IMR-90 (cell line): ENCODE measurements around the gene CCL28. TPM values are rescaled to one million over a fixed set of nuclear protein-coding genes. Genes with fewer than 3 reads are reported as not detected.

ENCODE experiments used
- ATAC-seq: fragments of 200-7000 bp; cut with Tn5 transposase; 2 replicates; pipeline ENCODE4 v1.9.1; 2020; ENCODE audit warnings: low read depth, mild to moderate bottlenecking, moderate library complexity
- BruUV-seq: library from RNA; stranded (reverse); fragments of 400-500 nt; replicated peaks from 2 replicates; lab custom pipeline; 2021; lab: Mats Ljungman, UMichigan
- CTCF ChIA-PET: fragments of 300-600 bp; formaldehyde crosslinking; extraction: SDS; loops from one replicate; lab custom pipeline; 2021; ENCODE audit warnings: antibody characterized with exemption; lab: Yijun Ruan, JAX
- POLR2A ChIA-PET: fragments of 300-600 bp; sonication (Branson Sonifier 250); formaldehyde crosslinking; loops from one replicate; lab custom pipeline; 2022; ENCODE audit warnings: antibody characterized with exemption; ENCODE audit not compliant: unreplicated experiment; lab: Charles Lee
- DNase-seq: peaks from one replicate; pipeline ENCODE4 v3.0.0; 2013
- H2AFZ ChIP-seq: replicated peaks from 2 replicates; pipeline ENCODE3; 2013; ENCODE audit warnings: low read length, mild to moderate bottlenecking; ENCODE audit not compliant: poor library complexity
- H2AK5ac ChIP-seq: 2 replicates; pipeline ENCODE4 v1.6.1; 2013; ENCODE audit warnings: low read depth, low read length, inconsistent platforms
- H2AK9ac ChIP-seq: replicated peaks from 2 replicates; pipeline ENCODE3; 2013; ENCODE audit warnings: mild to moderate bottlenecking, low read depth, low read length, moderate library complexity; ENCODE audit not compliant: poor library complexity
- H2BK120ac ChIP-seq: 2 replicates; pipeline ENCODE4 v1.6.1; 2013; ENCODE audit warnings: low read depth, low read length, inconsistent platforms
- H2BK15ac ChIP-seq: 3 replicates; pipeline ENCODE4 v1.6.1; 2013; ENCODE audit warnings: low read depth, low read length, inconsistent platforms
- H2BK20ac ChIP-seq: 2 replicates; pipeline ENCODE4 v1.6.1; 2013; ENCODE audit warnings: low read depth, mild to moderate bottlenecking, inconsistent platforms, low read length, moderate library complexity
- H2BK5ac ChIP-seq: 2 replicates; pipeline ENCODE4 v1.6.1; 2013; ENCODE audit warnings: mild to moderate bottlenecking, low read depth, low read length, inconsistent platforms; ENCODE audit not compliant: poor library complexity, severe bottlenecking
- H3K14ac ChIP-seq: replicated peaks from 2 replicates; pipeline ENCODE4 v1.6.1; 2013; ENCODE audit warnings: low read depth, low read length, inconsistent platforms
- H3K18ac ChIP-seq: 2 replicates; pipeline ENCODE4 v1.6.1; 2013; ENCODE audit warnings: low read depth, low read length, control low read depth
- H3K23ac ChIP-seq: 2 replicates; pipeline ENCODE4 v1.6.1; 2013; ENCODE audit warnings: low read depth, low read length, inconsistent platforms
- H3K27ac ChIP-seq: 2 replicates; pipeline ENCODE4 v1.5.1; 2013; ENCODE audit warnings: mild to moderate bottlenecking, control low read depth, low read length; ENCODE audit not compliant: insufficient read depth
- H3K27me3 ChIP-seq: 2 replicates; pipeline ENCODE4 v1.6.1; 2013; ENCODE audit warnings: low read length; ENCODE audit not compliant: control insufficient read depth, insufficient read depth
- H3K36me3 ChIP-seq: 2 replicates; pipeline ENCODE4 v1.6.1; 2013; ENCODE audit warnings: low read length, mixed read lengths; ENCODE audit not compliant: control insufficient read depth, insufficient read depth
- H3K4ac ChIP-seq: 2 replicates; pipeline ENCODE4 v1.6.1; 2013; ENCODE audit warnings: low read depth, low read length, inconsistent platforms
- H3K4me1 ChIP-seq: 2 replicates; pipeline ENCODE4 v1.6.1; 2013; ENCODE audit warnings: low read length, mixed read lengths; ENCODE audit not compliant: control insufficient read depth, insufficient read depth
- H3K4me2 ChIP-seq: 2 replicates; pipeline ENCODE4 v1.6.1; 2013; ENCODE audit warnings: low read depth, mild to moderate bottlenecking, control low read depth, low read length, moderate library complexity
- H3K4me3 ChIP-seq: 2 replicates; pipeline ENCODE4 v1.5.1; 2013; ENCODE audit warnings: low read depth, mild to moderate bottlenecking, control low read depth, low read length, moderate library complexity; ENCODE audit not compliant: insufficient read depth
- H3K56ac ChIP-seq: 2 replicates; pipeline ENCODE4 v1.6.1; 2013; ENCODE audit warnings: low read length, inconsistent platforms; ENCODE audit not compliant: insufficient read depth; ENCODE audit errors: extremely low read depth
- H3K79me1 ChIP-seq, 2 experiments: 2 replicates each; pipeline ENCODE4 v1.6.1; 2013; ENCODE audit warnings: low read length in 2 of 2, inconsistent platforms in 1 of 2, low read depth in 1 of 2
- H3K9ac ChIP-seq: 2 replicates; pipeline ENCODE4 v1.6.1; 2013; ENCODE audit warnings: low read depth, low read length, control low read depth
- H3K9me1 ChIP-seq: 2 replicates; pipeline ENCODE4 v1.6.1; 2013; ENCODE audit warnings: low read length, inconsistent platforms; ENCODE audit not compliant: insufficient read depth
- H3K9me3 ChIP-seq: 2 replicates; pipeline ENCODE4 v1.6.1; 2013; ENCODE audit warnings: low read length; ENCODE audit not compliant: control insufficient read depth, insufficient read depth
- H4K20me1 ChIP-seq: 2 replicates; pipeline ENCODE4 v1.6.1; 2013; ENCODE audit warnings: low read length, inconsistent platforms; ENCODE audit not compliant: insufficient read depth
- H4K5ac ChIP-seq: 2 replicates; pipeline ENCODE4 v1.6.1; 2013; ENCODE audit warnings: mild to moderate bottlenecking, low read depth, low read length, control low read depth
- H4K8ac ChIP-seq, 2 experiments: 2 replicates each; pipeline ENCODE4 v1.6.1; 2013; ENCODE audit warnings: low read depth in 2 of 2, low read length in 2 of 2, control low read depth in 1 of 2, inconsistent platforms in 1 of 2
- H4K91ac ChIP-seq: 2 replicates; pipeline ENCODE4 v1.6.1; 2013; ENCODE audit warnings: low read depth, low read length, inconsistent platforms; ENCODE audit not compliant: insufficient read depth
- BHLHE40 ChIP-seq: fragments of 150-350 bp; IDR thresholded peaks from 2 replicates; pipeline ENCODE4 v1.6.1; 2016; ENCODE audit warnings: mild to moderate bottlenecking, low read depth, low read length
- CEBPB ChIP-seq: IDR thresholded peaks from 2 replicates; pipeline ENCODE4 v1.6.1; 2012; ENCODE audit warnings: low read depth, low read length, improper control_type of control experiment
- CHD1 ChIP-seq: IDR thresholded peaks from 2 replicates; pipeline ENCODE4 v1.6.1; 2012; ENCODE audit warnings: low read depth, low read length, improper control_type of control experiment
- FOS ChIP-seq: fragments of 150-350 bp; IDR thresholded peaks from 2 replicates; pipeline ENCODE4 v1.6.1; 2016; ENCODE audit warnings: low read depth, low read length
- MAFK ChIP-seq: IDR thresholded peaks from 2 replicates; pipeline ENCODE4 v1.6.1; 2012; ENCODE audit warnings: low read depth, low read length, improper control_type of control experiment
- MAZ ChIP-seq: IDR thresholded peaks from 2 replicates; pipeline ENCODE4 v1.6.1; 2012; ENCODE audit warnings: low read depth, mild to moderate bottlenecking, low read length, improper control_type of control experiment, moderate library complexity, borderline replicate concordance
- MXI1 ChIP-seq: IDR thresholded peaks from 2 replicates; pipeline ENCODE4 v1.6.1; 2012; ENCODE audit warnings: low read depth, mild to moderate bottlenecking, low read length, moderate library complexity, borderline replicate concordance
- NFE2L2 ChIP-seq: fragments of 150-350 bp; IDR thresholded peaks from 2 replicates; pipeline ENCODE4 v1.6.1; 2016; ENCODE audit warnings: low read depth, mild to moderate bottlenecking, low read length
- RAD21 ChIP-seq: IDR thresholded peaks from 2 replicates; pipeline ENCODE4 v1.6.1; 2012; ENCODE audit warnings: low read length, improper control_type of control experiment
- RCOR1 ChIP-seq: IDR thresholded peaks from 2 replicates; pipeline ENCODE4 v1.6.1; 2012; ENCODE audit warnings: mild to moderate bottlenecking, low read length, improper control_type of control experiment; ENCODE audit not compliant: insufficient replicate concordance
- RFX5 ChIP-seq: IDR thresholded peaks from 2 replicates; pipeline ENCODE4 v1.8.0; 2012; ENCODE audit warnings: low read depth, mild to moderate bottlenecking, low read length, moderate library complexity
- SMC3 ChIP-seq: fragments of 150-350 bp; IDR thresholded peaks from 2 replicates; pipeline ENCODE4 v1.6.1; 2016; ENCODE audit warnings: low read depth, mild to moderate bottlenecking, antibody characterized with exemption, low read length, moderate library complexity
- WGBS, 2 experiments: methylation state at CpG; one replicate each; pipeline versions ENCODE4 v1.1.5 to v1.1.7; 2013; ENCODE audit warnings: missing lambda C conversion rate in 2 of 2; ENCODE audit not compliant: insufficient read length in 1 of 2; ENCODE audit errors: extremely low coverage in 2 of 2; 5-methylcytosine and 5-hydroxymethylcytosine counted together
- dilution Hi-C: fragments of 300-500 bp; cut with HindIII; formaldehyde crosslinking; loops from one replicate; pipeline ENCODE4 v1.14.3; 2018; ENCODE audit warnings: low sequenced_read_pairs; ENCODE audit not compliant: unreplicated experiment
- in situ Hi-C: fragments of 300-500 bp; cut with MboI; formaldehyde crosslinking; loops from 3 replicates; pipeline ENCODE4 v1.14.3; 2019; ENCODE audit warnings: low sequenced_read_pairs, inconsistent platforms, mixed read lengths
- intact Hi-C: fragments of 100-400 bp; cut with micrococcal nuclease; formaldehyde crosslinking; loops from 2 replicates; pipeline ENCODE4 v1.10.0; 2022
- polyA plus RNA-seq, 3 experiments: library from polyadenylated mRNA; depleted of rRNA; stranded (reverse); fragments of >200 nt; gene quantifications; 2 replicates each; pipeline ENCODE4 v1.2.3, GENCODE V29; 2012; ENCODE audit warnings: low replicate concordance in 1 of 3
- total RNA-seq: library from RNA; depleted of rRNA; stranded (reverse); fragments of >200 nt; gene quantifications from 2 replicates; pipeline ENCODE4 v1.2.3, GENCODE V29; 2012
- TF ChIP-seq, protein P1 (sequence below): fragments of 150-350 bp; IDR thresholded peaks from 2 replicates; pipeline ENCODE4 v1.6.1; 2016; ENCODE audit warnings: low read depth, mild to moderate bottlenecking, low read length, moderate library complexity, borderline replicate concordance
- TF ChIP-seq, protein P2 (sequence below): fragments of 150-350 bp; IDR thresholded peaks from 2 replicates; pipeline ENCODE4 v1.6.1; 2017; ENCODE audit warnings: mild to moderate bottlenecking, antibody characterized with exemption, low read length, low read depth
- TF ChIP-seq, protein P3 (sequence below): conservative IDR thresholded peaks from 2 replicates; pipeline ENCODE4 v1.5.1; 2012; ENCODE audit warnings: mild to moderate bottlenecking, low read depth, low read length, improper control_type of control experiment

The CCL28 gene
- total and polyA plus RNA-seq, 2 of the 4 experiments (the other 2 are of a cell fraction), result under 0.01 to 0.02 TPM

DNA sequence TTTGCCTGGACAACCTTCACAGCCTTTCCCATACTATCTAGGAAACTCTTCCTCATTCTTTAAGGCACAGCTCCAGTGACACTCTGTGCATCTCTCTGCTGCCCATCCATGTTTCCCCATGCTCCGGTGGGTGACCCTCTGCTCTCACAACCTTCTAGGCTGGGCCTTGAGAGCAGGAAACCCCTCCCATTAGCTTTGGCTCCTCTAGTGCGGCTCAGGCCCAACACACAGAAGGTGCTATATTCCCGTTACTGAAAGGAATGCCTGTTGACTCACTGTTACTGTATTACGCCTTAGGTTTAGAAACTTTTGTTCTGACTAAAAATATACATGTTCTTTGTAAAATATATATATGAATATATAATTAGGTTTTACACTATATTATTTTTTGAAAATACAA, 8.1 kb upstream of the CCL28 start:
- no peak overlapping the region for H2AK9ac ChIP-seq
- no peak overlapping the region for H3K9ac ChIP-seq
- intact Hi-C loops, result no loop called here
- no peaks in the 10 kb centered on the region for H3K79me1 ChIP-seq
- ATAC-seq, result no peak
- no peak overlapping the region for H2BK20ac ChIP-seq
- no peak overlapping the region for H3K4me2 ChIP-seq
- no peaks in the 10 kb centered on the region for H3K4me1 ChIP-seq
- in situ Hi-C loops, result no loop called here
- H3K4me3 ChIP-seq, result no peak overlapping the region
- no peak overlapping the region for H2AK5ac ChIP-seq
- H3K56ac ChIP-seq, result no peak overlapping the region
- no peaks in the 10 kb centered on the region for H3K9me3 ChIP-seq
- DNase-seq, result no peak
- H2BK5ac ChIP-seq, result no peak overlapping the region
- no peak overlapping the region for H4K8ac ChIP-seq
- H3K9me1 ChIP-seq, result no peaks in the 10 kb centered on the region; the same call in 1 of the 2 replicates
- ChIA-PET POLR2A (no interaction called here), CTCF (interaction anchor here (1.0 kb wide), 1 partner anchor 31 kb away, joined by 3 read pairs; no protein-coding TSS in a partner anchor)
- dilution Hi-C loops, result no loop called here
- no CpG with 5 or more reads among the region's 4 CpGs for WGBS, 2 experiments
- H3K27me3 ChIP-seq, result peaks cover 13% of the 10 kb centered on the region
- H3K4ac ChIP-seq, result no peak overlapping the region
- H2AFZ ChIP-seq, result no peak overlapping the region
- H4K5ac ChIP-seq, result no peak overlapping the region
- H3K23ac ChIP-seq, result no peak overlapping the region
- no peak overlapping the region for H3K18ac ChIP-seq
- no peak overlapping the region for H3K27ac ChIP-seq
- no peaks in the 10 kb centered on the region for H3K36me3 ChIP-seq
- no peak overlapping the region for H4K91ac ChIP-seq
- no peak for TF ChIP-seq MAZ
- TF ChIP-seq, protein P1, sequence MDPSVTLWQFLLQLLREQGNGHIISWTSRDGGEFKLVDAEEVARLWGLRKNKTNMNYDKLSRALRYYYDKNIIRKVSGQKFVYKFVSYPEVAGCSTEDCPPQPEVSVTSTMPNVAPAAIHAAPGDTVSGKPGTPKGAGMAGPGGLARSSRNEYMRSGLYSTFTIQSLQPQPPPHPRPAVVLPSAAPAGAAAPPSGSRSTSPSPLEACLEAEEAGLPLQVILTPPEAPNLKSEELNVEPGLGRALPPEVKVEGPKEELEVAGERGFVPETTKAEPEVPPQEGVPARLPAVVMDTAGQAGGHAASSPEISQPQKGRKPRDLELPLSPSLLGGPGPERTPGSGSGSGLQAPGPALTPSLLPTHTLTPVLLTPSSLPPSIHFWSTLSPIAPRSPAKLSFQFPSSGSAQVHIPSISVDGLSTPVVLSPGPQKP, result no peak
- no peak for TF ChIP-seq MAFK
- TF ChIP-seq RCOR1, result no peak
- no peak for TF ChIP-seq CEBPB
- no peak for TF ChIP-seq CHD1
- TF ChIP-seq NFE2L2, result no peak
- TF ChIP-seq BHLHE40, result no peak
- TF ChIP-seq, protein P2, sequence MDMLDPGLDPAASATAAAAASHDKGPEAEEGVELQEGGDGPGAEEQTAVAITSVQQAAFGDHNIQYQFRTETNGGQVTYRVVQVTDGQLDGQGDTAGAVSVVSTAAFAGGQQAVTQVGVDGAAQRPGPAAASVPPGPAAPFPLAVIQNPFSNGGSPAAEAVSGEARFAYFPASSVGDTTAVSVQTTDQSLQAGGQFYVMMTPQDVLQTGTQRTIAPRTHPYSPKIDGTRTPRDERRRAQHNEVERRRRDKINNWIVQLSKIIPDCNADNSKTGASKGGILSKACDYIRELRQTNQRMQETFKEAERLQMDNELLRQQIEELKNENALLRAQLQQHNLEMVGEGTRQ, result no peak
- no peak for TF ChIP-seq MXI1
- TF ChIP-seq RFX5, result no peak
- TF ChIP-seq SMC3, result no peak
- no peak for TF ChIP-seq FOS
- TF ChIP-seq, protein P3, sequence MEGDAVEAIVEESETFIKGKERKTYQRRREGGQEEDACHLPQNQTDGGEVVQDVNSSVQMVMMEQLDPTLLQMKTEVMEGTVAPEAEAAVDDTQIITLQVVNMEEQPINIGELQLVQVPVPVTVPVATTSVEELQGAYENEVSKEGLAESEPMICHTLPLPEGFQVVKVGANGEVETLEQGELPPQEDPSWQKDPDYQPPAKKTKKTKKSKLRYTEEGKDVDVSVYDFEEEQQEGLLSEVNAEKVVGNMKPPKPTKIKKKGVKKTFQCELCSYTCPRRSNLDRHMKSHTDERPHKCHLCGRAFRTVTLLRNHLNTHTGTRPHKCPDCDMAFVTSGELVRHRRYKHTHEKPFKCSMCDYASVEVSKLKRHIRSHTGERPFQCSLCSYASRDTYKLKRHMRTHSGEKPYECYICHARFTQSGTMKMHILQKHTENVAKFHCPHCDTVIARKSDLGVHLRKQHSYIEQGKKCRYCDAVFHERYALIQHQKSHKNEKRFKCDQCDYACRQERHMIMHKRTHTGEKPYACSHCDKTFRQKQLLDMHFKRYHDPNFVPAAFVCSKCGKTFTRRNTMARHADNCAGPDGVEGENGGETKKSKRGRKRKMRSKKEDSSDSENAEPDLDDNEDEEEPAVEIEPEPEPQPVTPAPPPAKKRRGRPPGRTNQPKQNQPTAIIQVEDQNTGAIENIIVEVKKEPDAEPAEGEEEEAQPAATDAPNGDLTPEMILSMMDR, result no peak
- TF ChIP-seq RAD21, result no peak
- no peak overlapping the region for H3K14ac ChIP-seq
- no peaks in the 10 kb centered on the region for H4K20me1 ChIP-seq
- no peak overlapping the region for H2BK120ac ChIP-seq
- no peak overlapping the region for H2BK15ac ChIP-seq
- no TSS peak for BruUV-seq
